KOPT-K1 (cell line): ENCODE data around the gene MRPS26.

Experiments
- H3K27ac ChIP-seq: fragments of 200-600 bp; sonication (generic); 2 replicates; pipeline ENCODE4 v1.5.1; 2016; ENCODE audit warnings: antibody characterized with exemption, mild to moderate bottlenecking, low read depth, low read length; ENCODE audit not compliant: poor library complexity, severe bottlenecking
- H3K36me3 ChIP-seq: fragments of 200-600 bp; sonication (generic); 2 replicates; pipeline ENCODE4 v1.5.1; 2017; ENCODE audit warnings: antibody characterized with exemption, mild to moderate bottlenecking, low read length, moderate library complexity; ENCODE audit not compliant: insufficient read depth
- H3K9me3 ChIP-seq: fragments of 200-600 bp; sonication (generic); 2 replicates; pipeline ENCODE4 v1.5.1; 2017; ENCODE audit warnings: antibody characterized with exemption, low read length, mild to moderate bottlenecking; ENCODE audit not compliant: insufficient read depth, poor library complexity, severe bottlenecking

Gene MRPS26

DNA sequence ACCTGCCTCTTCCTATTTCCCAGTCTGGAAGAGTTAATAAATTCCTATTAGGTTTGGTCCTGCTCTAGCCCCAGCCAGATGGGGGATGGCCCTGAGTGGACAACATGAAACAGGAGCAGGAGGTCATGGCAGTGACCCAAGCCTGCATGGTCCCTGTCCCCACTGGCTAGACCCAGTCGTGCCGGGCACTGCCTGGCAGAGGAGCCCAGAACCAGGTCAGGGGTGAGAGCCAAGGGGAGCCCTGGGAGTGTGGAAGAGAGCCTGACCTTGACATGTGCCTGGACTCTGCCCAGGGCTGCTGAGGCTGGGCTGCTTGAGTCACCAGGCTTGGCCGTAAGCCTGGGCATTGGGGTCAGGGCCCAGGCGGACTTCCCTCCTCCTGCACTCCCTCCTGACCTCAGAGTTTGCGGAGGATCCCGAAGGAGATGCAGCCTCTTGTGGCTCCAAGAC lies 35.1 kb downstream of the MRPS26 start:
- Histone ChIP-seq H3K9me3 (no peaks in the 10 kb centered on the region), H3K27ac (no peak overlapping the region), H3K36me3 (no peaks in the 10 kb centered on the region)

GRCh38 chr20:3081641-3082040 lies 35.8 kb downstream of the MRPS26 start:
- H3K36me3 ChIP-seq: no peaks in the 10 kb centered on the region
- no peak overlapping the region for H3K27ac ChIP-seq
- H3K9me3 ChIP-seq: no peaks in the 10 kb centered on the region

GRCh38 chr20:3082306-3082951 lies 36.6 kb downstream of the MRPS26 start:
- no peaks in the 10 kb centered on the region for H3K9me3 ChIP-seq
- H3K27ac ChIP-seq: no peak overlapping the region
- no peaks in the 10 kb centered on the region for H3K36me3 ChIP-seq

DNA sequence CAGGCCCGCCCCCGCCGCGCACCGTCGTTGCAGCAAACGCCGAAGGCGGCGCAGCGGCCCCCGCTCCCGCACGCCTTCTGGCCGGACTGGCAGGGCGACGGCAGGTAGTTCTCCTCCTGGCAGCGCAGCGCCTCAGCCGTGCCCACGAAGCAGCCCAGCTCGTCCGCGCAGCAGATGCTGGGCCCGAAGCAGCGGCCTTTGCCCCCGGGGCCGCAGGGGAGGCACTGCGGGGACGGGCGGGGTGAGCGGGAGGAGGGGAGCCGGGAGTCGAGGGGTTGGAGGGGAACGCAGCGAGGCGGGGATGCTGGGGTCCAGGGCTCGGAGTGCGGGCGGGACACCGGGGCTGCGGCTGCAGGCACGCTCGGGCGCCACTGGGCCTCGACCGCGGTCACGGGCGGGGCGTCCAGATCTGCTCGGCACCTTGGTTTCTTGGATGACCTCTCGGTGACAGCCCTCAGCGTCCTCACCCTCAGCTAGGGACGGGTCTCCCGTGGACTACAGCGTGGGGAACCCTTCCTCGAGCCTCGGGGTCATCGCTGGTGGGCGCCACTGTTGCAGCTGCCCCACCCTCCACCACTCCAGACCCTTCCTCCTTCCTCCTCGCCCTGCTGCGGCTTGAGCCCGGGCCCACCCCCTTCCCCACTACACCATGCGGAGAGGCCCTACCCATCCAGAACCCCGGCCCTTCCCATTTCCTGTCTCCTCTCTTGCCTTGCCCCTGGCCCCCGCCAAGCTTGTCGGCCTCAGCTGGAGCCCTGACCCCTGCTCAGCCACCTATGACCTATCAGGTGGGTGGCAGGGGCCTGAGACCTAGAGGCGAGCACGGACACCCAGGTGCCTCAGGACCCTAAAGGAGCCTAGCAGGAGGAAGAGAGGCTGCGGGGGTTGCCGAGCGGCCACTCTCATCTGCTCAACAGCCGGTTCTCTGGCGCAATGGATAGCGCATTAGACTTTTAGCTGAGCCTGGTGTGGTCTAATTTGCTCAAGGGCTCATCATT lies 37.4 kb downstream of the MRPS26 start:
- Histone ChIP-seq H3K9me3 (no peaks in the 10 kb centered on the region), H3K27ac (no peak overlapping the region), H3K36me3 (no peaks in the 10 kb centered on the region)

- H3K27ac ChIP-seq: no peak within 1 kb of the TSS
- H3K36me3 ChIP-seq: no peaks in the 10 kb centered on the region
- H3K9me3 ChIP-seq: no peaks in the 10 kb centered on the region
These were observed 38.6 kb downstream of the MRPS26 start, which contains the start of gene AVP for GRCh38 chr20:3084283-3084985. AVP (minus strand) TSS chr20:3084724; CDS start chr20:3084674, 50 bp downstream.

DNA sequence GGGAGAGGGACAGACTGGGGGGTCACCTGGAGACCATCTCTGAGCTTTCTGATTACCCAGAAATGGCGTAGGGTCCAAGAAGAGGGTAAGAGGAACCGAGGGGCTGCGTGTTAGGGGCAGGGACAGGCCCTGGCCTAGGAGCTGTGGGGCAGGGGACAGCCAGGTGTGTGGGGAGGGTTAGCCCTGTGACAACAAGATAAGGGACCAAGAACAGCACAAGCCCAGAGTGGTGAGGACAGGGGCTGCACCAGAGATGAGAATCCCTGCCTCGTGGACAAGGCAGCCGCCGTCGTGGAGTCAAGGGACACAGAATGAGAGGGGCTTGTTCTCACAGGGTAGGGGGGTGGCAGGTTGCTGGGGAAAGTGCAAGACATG lies 39.1 kb downstream of the MRPS26 start:
- Histone ChIP-seq H3K9me3 (no peaks in the 10 kb centered on the region), H3K27ac (no peak overlapping the region), H3K36me3 (no peaks in the 10 kb centered on the region)

DNA sequence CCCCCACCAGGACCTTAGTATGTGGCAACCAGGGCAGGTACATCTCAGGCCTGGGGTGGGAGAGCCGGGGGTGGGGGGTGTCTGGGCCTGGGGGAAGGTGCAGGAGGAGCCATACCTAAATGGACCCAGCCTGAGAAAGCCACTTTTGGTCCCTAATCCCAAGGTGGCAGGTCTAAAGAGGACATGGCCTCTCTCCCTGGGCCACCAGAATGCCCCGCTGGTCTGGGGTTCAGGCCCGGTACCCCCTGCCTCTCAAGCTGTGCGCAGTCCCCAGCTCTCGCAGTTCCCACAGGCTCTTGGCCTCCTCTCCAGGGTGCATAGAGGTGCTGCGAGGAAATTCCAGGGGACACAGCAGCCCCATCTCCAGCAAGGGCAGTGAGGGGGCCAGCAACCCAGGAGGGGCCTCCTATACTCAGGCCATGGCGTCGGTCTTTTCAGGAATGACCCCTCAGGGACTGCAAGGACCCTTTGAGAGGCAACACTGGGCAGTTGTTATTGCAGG lies 39.8 kb downstream of the MRPS26 start:
- Histone ChIP-seq H3K36me3 (no peaks in the 10 kb centered on the region), H3K27ac (no peak overlapping the region), H3K9me3 (no peaks in the 10 kb centered on the region)

DNA sequence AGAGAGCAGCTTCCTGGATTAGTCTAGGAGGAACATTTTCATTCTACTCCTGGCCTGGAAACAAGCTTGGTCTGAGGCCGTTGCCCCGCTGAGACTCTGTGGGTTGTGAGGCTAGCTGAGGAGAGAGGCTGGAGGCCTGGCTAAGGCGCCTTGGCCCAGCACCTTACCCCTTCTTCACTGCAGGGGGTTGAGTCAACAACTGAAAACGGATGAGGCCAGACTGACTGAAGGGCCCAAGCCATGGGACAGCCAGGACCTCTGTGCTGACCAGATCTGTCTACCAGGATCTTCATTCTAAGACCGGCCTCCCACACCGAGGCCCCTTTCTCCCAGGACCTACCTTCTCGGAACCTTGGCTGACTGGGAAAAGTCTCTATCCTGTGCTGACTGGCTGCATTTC lies 42.2 kb downstream of the MRPS26 start:
- H3K36me3 ChIP-seq: no peaks in the 10 kb centered on the region
- H3K27ac ChIP-seq: no peak overlapping the region
- H3K9me3 ChIP-seq: no peaks in the 10 kb centered on the region

DNA sequence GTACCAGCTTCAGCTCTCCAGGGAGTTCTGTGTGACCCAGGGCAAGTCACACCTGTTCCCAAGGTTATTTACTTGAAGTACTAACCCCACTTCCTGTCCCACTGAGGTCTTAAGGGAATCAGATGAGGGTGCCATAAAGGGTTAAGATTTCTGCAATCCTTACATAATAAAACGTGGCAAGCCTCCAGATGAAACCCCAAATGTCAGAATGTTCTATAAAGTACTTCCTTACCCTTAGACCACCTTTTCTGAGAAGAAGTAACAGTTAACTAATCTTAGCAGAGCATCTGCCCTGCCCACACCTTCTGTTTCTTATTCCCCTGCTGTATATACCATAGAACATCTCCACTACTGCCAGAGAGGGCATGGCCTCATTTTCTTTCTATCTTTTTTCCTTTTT lies 44.7 kb downstream of the MRPS26 start:
- H3K36me3 ChIP-seq: no peaks in the 10 kb centered on the region
- no peaks in the 10 kb centered on the region for H3K9me3 ChIP-seq
- H3K27ac ChIP-seq: peak overlapping the region; percentile 24

DNA sequence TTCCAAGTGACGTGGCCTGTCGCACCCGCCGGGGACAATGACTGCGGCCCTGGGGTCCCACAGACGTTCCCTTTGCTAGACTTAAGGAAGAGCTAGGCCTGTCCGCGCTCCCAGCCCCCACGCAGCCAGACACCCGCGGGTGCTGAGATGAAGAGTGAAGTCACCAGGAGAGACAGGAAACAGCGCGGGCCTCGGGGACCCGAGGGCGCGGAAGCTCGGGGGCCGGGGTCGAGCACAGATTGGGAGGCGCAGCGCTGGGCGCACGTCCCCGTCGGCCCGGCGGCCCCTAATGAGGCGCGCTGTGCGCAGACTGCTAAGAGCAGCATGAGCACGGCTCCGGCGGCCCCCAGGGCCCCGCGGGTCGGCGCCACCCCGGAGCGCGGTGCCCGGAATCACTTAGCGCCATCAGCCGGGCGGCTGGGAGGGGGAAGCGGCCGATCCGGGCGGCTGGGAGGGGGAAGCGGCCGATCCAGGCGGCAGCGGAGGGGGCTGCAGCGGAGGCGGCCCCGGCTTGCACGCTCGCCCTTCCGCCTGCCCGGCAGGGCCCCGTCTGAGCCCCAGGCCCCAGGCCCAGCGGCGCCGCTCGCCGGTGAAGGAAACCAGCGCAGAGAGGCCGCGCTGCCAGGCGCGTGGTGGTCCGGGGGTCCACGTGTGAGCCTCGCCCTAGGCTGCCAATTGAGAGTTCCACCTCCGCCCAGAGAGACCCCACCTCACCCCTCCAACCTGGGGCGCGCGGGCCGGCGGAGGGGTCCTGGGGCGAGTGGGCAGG lies 46.9 kb downstream of the MRPS26 start:
- no peak overlapping the region for H3K27ac ChIP-seq

GRCh38 chr20:3093861-3094361 lies 48.1 kb downstream of the MRPS26 start:
- Histone ChIP-seq H3K27ac (peak overlapping the region; percentile 24), H3K36me3 (no peaks in the 10 kb centered on the region), H3K9me3 (no peaks in the 10 kb centered on the region)

More for the DNA sequence above, 46.9 kb downstream of the MRPS26 start:
- Histone ChIP-seq H3K9me3 (no peaks in the 10 kb centered on the region), H3K36me3 (no peaks in the 10 kb centered on the region)

- Histone ChIP-seq H3K9me3 (no peaks in the 10 kb centered on the region), H3K27ac (no peak overlapping the region), H3K36me3 (no peaks in the 10 kb centered on the region)
These were observed 49.2 kb downstream of the MRPS26 start for GRCh38 chr20:3094848-3095629.
